HG02981 (cell line): ENCODE measurements around the gene PHF19.
A peak's percentile ranks its signal among the peaks of the same experiment; 100 is the strongest.

Source experiments
- ATAC-seq: cut with Tn5 transposase; IDR thresholded peaks from one replicate; pipeline ENCODE4 v1.9.1; 2021; ENCODE audit warnings: mild to moderate bottlenecking, moderate library complexity; ENCODE audit not compliant: unreplicated experiment

The PHF19 gene

DNA sequence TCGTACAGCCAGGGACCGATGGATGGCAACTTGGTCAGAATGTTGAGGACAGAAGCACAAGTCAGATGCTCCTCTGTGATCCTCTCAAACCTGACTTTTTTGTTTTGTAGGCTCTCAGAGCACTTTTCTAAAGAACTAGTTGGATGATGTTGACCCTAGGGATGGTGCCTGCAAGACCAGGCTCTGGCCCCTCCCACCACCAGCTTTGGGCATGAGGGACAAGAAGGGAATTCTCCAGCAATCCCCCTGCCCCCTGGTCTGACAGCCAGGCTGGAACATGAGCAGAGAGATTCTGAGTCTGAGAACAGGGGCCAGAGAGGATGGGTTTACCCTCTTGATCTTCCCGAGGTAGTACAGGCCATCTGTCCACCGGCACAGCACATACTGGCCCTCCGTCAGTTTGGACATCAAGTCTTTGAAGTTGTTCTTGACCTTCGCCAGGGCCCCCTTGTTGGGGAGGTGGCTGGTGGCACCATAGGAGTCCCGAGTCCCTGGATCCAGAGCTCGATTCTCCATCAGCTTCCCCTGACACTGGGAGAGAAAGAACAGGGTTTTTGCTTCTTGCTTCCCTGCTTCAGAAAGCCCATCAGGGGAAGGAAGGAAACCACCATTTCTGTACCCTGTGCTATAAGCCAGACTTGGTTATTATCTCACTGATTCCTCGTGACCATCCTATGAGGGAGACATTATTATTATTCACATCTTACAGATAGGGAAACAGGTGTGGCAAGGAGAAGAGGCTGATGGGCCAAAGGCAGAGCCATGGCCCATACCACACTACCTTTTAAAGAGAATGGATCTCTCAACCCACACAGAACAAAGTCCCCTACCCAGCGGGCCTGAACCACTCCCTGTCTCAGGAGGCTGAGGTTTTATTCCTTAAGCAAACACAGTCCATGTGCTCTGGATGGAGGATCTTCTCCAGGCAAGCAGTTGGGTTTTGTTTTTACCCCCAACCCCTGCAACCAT, 2.5 kb downstream of the PHF19 start:
- ATAC-seq: no peak

- no peak for ATAC-seq
Observed at GRCh38 chr9:120873512-120873911, 3.5 kb downstream of the PHF19 start.

- ATAC-seq: no peak
Observed at GRCh38 chr9:120872791-120873502, 4.0 kb downstream of the PHF19 start.

GRCh38 chr9:120870206-120870605, 6.8 kb downstream of the PHF19 start:
- ATAC-seq: no peak

GRCh38 chr9:120869726-120870125, 7.3 kb downstream of the PHF19 start:
- ATAC-seq: no peak

DNA sequence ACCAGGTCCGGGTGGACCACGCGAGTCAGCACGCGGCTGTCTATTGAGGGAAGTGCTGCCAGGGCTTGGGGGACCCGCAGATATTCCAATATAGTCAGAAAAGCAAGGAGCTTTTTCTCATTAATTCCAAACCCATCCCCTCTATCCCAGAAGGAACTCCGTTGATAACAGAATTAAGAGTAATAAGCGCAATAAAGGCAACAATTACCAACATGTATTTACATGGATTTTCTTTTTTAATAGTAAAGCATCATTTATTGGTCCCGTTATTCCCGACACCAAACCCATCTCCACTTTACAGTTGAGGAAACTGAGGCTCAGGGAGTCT, 7.7 kb downstream of the PHF19 start:
- no peak for ATAC-seq

DNA sequence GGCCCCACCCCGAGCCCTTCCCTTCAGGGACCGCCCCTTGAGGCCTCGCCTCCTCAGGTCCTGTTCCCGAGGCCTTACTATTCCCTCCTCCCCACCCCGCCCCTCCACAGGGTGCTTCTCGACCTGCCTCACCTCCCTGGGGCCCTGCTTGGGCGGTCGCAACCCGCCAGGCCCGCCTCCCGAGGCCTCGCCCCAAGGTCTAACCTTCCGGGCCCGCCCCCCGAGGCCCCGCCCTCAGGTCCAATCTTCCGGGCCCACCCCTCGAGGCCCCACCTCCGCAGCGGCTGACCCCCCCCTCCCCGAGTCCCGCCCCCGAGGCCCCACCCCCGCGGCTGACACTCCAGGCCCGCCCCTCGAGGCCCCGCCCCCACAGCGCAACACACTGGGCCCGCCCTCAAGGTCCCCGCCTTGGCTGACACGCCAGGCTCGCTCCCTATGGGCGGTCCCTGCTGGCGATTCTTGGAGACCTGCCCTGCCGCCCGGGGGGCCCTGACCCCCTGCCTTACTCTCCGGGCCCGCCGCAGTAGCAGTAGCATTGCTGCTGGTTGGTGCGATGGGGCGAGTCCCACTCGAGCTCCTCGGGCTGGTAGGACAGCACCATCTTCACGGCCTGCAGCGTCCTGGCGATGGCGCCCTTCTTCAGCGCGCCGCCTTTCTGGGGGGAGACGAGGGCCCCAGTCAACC, 8.2 kb downstream of the PHF19 start:
- peak; percentile 89 for ATAC-seq

DNA sequence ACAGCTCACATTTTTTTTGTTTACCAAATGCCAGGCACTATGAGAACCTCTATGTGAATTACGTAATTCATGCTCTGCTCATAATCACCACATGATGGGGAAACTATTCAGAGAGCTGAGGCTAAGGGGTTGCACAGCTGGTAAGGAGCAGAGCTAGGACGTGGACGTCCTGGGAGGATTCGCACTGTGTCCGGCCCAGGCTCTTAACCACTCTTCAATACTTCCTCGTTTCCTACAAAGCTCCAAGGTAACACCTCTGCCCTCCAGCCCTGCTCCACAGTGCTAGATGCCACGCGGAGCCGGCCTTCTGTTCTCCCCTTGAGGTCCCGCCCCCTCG, 8.7 kb downstream of the PHF19 start:
- ATAC-seq: no peak

- ATAC-seq: no peak
Observed at GRCh38 chr9:120867676-120868338, 9.2 kb downstream of the PHF19 start.

DNA sequence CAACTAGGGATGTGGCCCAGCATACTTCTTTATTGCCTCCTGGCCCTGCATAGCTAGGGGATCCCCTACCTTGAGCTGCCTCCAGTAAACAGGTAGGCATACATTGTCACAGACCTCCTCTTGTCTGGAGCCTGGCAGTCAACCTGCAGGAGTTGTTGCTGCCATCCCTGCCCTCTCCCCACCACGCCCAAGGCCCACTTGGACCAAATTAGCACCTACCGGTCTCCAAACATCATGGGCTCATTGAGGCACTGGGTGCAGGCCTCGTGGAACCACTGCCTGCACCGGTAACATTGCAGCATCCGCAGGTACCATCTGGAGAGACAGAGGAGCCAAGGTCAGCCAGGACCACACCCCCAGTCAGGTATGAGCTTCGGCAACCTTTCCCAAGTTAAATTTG, 10.3 kb downstream of the PHF19 start:
- ATAC-seq: no peak

- ATAC-seq: no peak
Observed at GRCh38 chr9:120865809-120866208, 11.2 kb downstream of the PHF19 start.

- no peak for ATAC-seq
Observed at GRCh38 chr9:120865176-120865575, 11.8 kb downstream of the PHF19 start.

DNA sequence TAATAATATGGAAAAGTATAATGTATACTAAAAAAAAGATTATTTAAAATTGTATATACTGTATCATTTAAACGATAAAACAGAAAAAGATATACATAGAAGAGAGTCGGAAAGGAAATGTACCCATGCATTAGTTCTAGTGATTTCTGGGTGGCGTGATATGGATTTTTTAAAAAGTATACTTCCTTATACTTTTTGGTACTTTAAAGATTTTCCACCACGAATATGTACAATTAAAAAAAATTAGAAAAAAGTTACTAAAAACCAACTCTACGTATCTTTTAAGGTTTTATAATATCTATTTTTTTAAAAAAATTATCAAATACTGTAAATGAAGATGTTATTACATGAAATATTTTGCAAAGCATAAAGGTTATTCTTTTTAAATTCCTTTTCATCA, 12.3 kb downstream of the PHF19 start:
- no peak for ATAC-seq

DNA sequence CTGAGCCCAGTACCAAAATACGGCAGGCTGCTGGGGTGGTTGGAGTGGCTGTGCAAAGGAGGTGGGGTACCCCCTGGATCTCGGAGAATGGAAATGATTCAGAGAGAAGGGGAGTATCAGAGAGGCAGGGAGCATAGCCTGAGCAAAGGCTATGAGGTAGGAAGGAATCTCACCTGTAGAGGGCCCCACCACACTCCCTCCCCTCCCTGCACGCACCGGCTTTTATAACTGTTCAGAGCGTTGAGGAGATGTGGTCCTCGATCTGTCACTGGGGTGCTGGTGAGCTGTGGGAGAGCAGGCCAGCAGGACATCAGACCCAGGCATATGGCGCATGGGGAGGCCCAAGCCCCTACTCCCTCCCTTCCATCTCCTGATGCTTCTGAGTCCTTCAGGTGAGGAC, 13.2 kb downstream of the PHF19 start:
- no peak for ATAC-seq

DNA sequence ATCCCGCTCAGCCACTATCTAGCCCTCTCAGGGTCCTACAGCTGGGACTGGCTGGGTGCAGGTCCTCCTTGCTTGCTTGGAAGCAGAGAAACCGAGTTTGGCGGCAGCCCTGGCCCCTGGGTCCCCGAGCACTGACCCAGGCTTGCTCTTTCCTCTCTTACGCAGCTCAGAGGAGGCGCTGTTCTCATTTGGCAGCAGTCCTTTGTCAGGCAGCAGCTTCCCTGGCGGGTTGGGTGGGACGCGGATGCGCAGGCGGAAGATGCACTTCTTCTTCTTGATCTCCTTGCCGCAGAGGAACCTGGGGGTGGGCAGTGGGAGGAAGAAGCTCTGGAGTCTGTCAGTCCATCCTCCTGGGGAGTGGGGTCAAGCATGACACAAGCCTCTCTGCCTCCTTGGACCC, 14.5 kb downstream of the PHF19 start:
- ATAC-seq: no peak

DNA sequence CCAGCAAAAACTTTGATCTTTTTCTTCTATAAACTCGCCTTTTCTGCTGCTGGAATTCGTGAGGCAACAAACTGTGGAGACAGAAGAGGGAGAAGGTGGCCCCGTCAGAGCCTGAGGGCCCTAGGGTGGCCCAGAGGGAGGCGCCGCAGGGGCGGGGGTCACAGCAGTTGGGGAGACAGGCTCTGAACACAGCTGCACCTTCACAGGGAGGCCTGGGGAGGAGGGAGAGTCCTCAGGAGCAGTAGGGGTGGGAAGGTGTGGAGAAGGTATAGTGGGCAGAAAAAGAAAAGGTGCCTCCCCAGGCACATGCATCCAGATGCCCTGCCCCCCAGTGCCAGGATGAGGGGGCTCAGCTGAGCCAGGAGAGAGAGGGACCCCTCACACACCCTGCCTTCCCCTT, 15.1 kb downstream of the PHF19 start:
- ATAC-seq: no peak

DNA sequence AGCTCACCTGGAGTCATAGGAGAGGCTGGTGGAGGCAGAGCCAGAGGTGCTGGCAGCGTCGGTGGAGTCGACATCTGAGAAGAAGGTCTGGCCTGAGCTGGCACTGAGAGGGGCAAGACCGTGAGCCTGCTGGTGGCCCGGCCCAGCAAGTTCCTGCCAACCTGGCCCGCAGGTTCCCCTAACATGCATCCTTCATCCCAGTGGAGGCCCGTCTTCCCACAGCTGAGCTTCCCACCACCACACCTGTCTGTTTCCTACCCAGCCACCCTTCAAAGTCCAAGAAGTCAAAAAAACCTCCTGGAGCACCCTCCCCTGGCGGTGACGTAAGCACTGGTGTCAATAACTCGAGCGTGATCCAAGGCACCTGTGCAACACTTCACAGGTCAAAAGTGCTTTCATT, 16.9 kb downstream of the PHF19 start:
- ATAC-seq: no peak

GRCh38 chr9:120859361-120859760, 17.6 kb downstream of the PHF19 start:
- no peak for ATAC-seq

DNA sequence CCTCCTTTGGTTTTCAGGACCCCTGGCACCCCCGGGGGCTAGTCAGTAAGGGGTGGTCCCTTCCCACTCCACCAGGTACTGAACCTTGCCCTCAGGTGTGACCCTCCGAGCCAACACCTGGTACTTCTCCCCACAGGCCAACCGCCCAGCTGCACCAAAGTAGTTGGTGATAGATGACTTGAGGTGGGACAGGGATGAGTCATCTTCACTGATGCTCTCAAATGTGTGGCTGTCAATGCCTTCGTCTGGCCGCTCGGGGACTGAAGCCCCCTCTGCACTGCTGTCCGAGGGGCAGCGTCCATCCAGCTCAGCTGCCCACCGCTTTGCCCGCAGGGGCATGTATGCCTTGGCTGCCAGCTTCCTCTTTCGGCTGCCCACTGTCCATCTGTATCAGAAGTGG, 19.1 kb downstream of the PHF19 start:
- ATAC-seq: no peak

- no peak for ATAC-seq
Observed at GRCh38 chr9:120857481-120857880, 19.5 kb downstream of the PHF19 start.

GRCh38 chr9:120856700-120857099, 20.3 kb downstream of the PHF19 start:
- ATAC-seq: no peak
